GM19035 (cell line): ENCODE data around the gene HRH2.

Experiments used
- ATAC-seq: cut with Tn5 transposase; IDR thresholded peaks from one replicate; pipeline ENCODE4 v1.9.1; 2021; ENCODE audit not compliant: unreplicated experiment

The HRH2 gene

DNA sequence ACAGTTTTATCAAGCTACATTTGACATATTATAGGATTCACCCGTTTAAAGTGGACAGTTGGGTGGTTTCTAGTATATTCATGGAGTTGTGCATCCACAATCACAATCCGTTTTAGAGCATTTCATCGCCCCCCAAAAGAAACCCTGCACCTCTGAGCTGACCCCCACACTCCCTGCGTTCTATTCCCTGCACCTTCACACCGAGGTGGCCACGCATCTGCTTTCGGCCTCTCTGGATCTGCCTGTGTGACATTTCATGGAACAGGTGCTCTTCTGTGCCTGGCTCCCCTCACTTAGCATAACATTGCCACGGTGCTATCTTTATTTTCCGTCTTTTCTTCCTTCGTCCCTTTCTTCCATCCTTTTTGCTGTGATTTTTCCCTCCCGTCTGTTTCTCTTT lies 32.7 kb downstream of the HRH2 start:
- ATAC-seq = no peak

GRCh38 chr5:175691761-175692160 lies 33.9 kb downstream of the HRH2 start:
- ATAC-seq = no peak

DNA sequence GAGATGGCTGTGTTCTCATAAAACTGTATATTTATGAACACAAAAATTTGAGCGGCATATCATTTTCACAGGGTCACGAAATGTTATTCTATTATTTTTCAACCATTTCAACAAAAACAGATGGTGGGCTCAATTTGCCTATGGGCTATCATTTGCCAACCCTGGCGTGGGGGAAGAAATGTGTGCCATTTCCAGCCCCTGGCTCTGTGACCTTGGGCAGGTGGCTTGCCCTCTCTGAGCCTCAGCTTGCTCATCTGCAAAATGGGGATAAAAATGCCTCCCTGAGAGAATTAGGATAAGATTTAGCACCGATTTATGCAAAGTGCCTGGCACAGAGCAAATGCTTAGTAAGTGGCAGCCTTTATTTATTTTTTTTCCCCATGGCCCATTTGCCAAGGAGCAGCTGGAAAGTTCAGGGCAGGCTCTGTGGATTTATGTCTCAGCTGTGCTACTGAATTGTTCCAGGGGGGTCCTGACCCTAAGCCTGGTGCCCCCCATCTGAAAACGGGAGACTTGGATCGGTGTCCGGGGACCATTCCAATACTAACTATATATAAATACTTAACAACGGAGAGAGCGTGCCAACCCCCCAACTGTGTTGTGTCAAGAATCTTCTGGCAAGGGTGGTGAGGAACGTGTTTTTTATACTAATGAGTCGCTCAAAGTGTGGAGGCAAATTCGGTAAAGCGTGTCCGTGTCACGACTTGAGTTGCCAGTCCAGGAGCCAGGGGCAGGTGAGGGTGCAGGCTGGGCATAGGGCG lies 34.5 kb downstream of the HRH2 start:
- ATAC-seq = no peak

DNA sequence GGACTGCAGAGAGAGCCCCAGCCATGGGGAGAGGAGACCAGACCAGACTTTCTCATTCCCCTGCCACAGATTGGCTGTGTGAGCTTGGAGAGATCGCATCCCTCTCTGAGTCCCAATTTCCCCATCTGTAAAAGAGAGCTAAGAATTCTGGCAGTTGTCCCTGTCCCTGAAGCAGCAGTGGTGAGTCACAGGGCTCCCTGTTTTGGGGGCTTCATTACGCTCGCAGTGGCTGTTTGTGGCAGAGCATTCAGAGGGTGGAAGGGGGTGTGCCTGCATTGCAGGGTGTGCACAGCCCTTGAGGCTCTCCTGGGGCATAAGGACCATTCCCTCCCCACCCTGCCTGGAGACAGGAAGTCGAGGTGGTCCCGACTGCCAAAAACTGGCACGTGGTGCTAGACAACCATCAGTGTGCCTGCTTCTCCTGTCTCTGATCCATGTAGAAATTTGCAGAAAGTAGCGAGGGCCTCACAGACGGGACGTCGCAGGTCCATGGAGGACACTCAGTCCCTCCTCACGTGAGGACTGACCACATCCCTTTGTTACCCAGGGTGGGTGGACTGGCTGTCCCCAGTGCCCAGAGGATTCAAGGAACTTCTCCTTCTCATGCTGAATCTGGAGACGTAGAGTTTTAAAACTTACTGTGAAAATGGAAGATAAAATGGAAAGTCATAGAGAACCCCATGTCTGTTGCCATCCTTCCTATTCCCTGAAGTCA lies 35.3 kb downstream of the HRH2 start:
- no peak for ATAC-seq

DNA sequence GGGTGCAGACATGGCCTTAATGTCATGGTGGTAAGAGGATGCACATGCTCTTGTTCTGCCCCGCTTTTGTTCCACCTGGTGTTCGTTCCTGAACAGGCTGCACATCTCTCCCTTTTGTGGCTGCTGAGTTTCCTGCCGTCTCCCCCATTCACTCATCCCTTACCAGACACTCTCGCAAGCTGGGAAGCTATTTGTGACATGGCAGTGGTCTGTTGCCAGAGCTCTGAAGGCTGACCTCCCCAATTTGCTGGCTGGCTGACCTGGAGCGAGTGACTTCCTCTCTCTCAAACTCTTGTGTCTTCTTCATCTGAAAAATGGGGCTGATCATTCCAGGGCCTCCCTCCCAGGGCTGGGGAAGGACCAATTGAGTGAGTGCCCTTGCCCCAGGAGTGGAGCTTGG lies 35.9 kb downstream of the HRH2 start:
- no peak for ATAC-seq

DNA sequence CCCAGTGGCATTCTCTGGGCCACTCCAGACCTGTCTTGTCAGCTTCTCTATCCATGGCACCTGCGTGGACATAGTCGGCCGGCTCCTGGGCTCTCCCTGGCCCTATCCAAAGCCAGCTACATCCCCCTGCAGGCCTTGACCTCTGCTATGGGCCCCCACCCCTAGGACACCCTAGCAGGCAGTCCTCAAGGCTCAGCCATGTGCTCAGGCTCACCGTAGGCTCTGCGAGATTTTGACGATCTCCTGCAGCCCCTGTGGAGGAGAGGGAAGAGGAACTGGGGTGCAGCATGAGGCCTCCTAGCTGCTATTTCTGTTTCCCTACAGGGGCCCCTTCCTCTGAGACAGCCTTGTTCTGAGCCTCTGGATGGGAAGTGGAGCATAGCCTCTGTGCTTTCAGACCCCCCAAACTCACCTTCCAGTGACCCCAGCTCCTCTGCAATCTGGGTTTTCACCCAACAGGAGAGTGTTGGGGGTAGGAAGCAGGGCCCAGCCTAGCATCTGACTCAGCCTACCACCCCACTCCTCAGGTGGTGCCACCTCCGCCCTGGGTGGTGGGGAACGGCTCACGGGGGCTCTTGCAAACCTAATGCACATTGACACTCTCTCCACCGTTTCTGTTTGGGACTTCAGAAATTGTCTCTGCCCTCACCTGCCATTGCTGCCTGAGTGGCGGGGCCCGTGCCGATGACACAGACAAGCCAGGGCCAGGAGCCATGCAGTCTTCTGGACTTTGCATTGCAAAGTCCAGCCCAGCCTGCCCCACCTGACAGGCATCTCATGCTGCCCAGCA lies 36.7 kb downstream of the HRH2 start:
- ATAC-seq = no peak

DNA sequence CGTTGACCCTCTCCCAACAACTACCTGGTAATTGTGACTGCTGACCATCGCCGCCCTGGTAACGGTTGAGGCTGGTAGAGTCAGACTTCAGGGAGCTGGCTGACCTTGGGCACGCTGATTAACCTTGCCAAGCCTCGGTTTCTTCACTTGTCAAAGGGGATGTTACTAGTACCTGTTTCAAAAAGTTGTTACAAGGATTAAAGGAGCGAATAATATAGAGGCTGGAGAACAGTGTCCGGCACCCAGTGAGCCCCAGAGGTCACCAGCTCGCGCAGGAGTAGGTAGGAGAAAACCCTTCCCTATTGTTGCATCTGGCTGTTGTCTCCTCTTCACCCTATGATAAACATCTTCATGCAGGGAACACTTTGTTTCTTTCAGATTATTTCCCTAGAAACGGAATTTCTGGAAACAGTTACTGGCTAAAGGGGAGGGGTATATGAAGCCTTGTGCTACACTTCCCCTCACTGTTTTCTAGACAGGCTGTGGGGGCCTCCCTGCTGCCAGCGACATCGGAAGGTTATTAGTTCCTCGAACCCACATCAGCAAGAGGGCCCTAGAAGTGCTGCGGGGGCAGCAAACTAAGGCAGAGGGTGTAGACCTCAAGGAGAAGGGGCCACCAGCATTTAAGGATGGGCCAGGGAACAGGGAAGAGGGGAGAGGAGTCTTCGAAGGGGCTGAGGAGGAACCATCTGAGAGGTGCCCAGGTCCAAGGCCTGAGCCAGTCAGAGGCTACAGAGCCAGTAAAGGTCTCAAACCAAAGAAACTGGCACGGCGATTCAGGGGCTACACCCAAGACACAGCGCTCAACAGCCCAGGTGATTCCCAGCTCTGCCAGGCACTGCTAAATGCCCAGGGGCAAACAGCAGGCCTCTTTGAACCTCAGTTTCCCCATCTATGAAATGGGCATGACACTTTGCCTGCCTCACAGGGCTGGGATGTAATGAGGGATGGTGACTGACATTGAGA lies 37.6 kb downstream of the HRH2 start:
- no peak for ATAC-seq

DNA sequence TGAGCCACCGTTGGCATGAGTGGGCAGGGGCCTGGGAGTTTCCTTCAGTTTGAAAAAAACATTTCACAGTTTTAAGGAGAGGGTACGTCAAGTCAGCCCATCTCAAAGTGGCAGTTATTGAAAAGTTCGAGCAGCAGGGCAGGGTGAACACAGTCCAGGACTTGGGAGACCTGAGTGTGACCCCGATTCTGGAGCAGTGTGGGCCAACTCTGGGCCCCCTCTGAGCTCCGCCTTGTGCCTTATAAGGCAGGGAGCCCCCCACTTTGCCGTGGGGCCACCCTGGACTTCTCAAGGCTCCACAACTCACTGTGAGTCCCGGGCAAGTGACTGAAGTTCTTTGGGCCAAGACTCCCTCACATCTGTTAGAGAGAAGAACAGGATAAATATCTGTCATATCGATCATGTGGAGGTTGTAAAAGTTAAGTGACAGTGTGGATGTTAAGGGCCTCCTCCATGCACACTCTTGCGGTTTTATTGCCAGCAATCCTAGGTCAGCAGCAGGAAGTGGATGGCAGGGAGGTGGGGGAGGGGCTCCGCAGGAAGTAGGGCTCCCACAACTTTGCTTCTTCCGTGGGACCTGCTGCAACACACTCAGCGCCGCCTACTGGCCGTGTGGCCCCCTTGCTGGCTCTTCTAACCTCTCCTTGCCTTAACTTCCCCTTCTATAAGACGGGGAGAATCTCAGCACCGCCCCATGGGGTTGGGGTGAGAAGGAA lies 38.4 kb downstream of the HRH2 start:
- ATAC-seq = no peak

DNA sequence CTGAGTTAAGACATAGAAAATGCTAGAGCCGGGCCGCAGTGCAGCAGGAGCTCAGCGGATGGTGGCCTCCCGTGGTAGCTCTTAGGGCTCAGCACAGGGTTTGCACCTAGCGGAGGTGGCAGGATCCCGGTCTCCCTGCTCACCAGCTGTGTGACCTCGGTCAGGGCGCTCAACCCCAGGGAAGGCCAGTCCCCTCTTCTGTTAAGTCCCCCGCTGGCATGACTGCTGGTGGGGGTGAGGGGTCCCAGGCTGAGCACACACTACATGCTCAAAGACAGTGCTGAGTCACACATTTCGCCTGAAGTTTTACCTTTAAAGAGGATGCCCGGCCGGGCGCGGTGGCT lies 39.0 kb downstream of the HRH2 start:
- ATAC-seq = no peak

DNA sequence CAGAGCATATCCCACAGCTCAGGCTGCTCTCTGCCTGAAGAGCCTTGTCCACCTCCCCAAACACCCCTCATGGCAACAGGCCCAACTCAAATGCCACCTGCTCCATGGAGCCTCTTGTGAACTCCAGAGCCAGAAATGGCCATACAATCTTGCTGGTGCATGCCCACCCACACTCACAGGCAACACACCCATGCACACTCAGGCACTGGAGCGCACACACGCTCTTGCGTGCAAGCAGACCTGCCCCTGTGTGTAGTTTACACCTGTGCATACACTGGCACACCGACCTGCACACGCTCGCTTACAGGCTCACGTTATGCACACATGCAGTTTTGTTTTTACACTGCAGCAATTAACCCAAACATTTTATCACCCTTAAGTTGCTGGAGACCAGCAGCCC lies 40.0 kb downstream of the HRH2 start:
- ATAC-seq = no peak

- ATAC-seq = no peak
Measured at GRCh38 chr5:175698401-175699115, 40.7 kb downstream of the HRH2 start.

DNA sequence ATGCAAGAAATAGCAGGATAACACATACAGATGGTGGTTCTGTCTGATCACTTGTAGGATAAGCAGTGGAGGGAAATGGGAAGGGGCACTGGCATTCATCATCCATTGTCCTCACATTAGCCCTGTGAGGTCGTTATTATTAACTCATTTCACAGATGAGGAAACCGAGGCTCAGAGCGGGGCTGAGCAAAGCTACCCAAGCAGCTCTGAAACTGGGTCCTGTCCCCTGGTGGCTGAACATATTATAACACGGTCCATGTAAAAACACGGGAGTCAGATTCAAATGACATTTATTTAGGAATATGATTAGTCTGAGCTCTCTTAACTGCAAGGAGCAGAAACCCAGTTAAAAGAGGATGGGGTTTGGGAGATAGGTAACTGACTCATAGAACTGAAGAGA lies 43.1 kb downstream of the HRH2 start:
- ATAC-seq = no peak

GRCh38 chr5:175701797-175702196 lies 43.9 kb downstream of the HRH2 start:
- ATAC-seq = no peak

DNA sequence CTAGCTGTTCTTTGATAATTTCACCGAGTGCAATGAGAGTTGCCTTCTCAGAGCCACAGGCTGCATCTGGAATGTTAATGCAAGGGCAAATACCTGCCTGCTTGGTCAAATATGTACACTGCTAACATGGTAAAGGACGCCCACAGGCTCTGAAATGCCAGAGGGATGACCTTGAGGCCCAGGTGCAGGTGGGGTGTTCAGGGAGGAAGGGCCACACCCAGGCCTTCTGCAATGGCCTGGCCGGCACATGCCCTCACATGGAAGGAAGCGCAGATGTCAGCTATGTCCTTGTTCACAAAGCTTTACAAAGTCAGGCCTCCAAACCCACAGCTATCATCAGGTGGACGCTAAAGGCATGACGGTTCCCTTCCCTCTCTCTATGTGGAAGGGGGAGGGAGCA lies 48.6 kb downstream of the HRH2 start:
- ATAC-seq = no peak

DNA sequence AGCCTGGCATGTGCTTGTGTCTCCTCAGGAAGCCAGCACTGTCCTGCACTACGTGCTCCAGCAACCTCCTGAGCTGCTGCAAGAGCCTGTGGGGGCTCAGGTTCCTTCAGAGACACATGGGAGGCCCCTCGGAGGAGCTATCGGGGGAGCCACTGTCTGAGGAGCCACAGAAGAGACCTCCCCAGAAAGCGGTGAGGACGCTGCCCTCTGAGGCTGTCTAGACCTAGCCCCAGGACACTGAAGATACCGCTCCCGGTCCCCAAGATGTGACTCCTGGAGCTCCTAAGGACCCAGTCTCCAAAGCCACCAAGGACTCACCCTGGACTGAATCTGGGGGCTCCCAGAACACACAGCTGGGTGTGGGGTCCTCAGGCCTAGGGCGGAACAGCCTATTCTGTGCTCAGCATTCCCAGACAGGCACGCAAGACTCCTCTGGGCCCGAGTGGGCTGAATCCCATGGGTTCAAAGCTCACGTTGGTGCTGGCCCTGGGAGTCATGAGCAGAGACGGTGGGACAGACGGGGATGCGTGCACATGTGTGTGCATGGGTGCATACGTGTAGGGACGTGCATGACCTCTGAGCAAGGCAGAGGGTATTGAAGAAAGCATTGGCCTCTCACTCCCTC lies 50.0 kb downstream of the HRH2 start:
- ATAC-seq = no peak

GRCh38 chr5:175709276-175709781 lies 51.5 kb downstream of the HRH2 start:
- ATAC-seq = no peak

DNA sequence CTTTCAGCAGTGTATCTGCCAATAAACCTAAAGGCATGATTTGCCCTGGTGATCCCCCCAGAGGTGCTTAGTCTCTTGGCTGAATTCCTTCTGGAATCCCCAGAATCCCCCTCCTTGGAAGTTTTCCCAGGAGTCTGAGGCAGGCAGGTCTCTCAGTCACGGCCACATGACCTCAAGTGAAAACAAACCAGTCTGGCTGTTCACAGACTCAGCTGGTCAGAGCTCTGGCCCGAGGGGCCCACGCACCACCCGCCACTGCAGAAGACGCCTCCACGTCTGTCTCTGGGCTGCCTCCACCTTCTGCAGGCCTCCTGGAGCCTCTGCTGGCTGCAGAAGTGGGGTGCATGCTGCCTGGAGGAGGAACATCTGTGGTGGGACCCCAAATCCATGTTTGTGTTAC lies 52.5 kb downstream of the HRH2 start:
- no peak for ATAC-seq

- ATAC-seq = no peak
Measured at GRCh38 chr5:175711031-175711430, 53.2 kb downstream of the HRH2 start.
